Left renal cortex interstitium (tissue), 4 donors: ENCODE results near the gene OR8S1. TPM values are rescaled to one million over a fixed set of nuclear protein-coding genes. Genes with fewer than 3 reads are reported as not detected.
"Not testable (repeated sequence)": the region's sequence is repeated elsewhere in the genome, so short reads cannot be mapped to it uniquely, and the experiment has no call there.

ENCODE experiments used
- DNase-seq, 4 donors: peaks; one replicate each; pipeline ENCODE4 v3.0.0-alpha.2; 2013; ENCODE audit warnings: low read depth in 4 of 4, low spot score in 2 of 4, missing footprints in 1 of 4
- polyA plus RNA-seq, 4 donors: library from polyadenylated mRNA; unstranded; fragments of 120-200 nt; gene quantifications; one replicate each; pipeline ENCODE4 v1.2.1, GENCODE V29; 2013; ENCODE audit not compliant: insufficient read length in 4 of 4

The OR8S1 gene
- polyA plus RNA-seq, 4 donors = not detected

GRCh38 chr12:48553666-48554343 lies 28.4 kb downstream of the OR8S1 start:
- DNase-seq = not testable (repeated sequence)

GRCh38 chr12:48556631-48557030 lies 31.2 kb downstream of the OR8S1 start:
- DNase-seq = no peak

GRCh38 chr12:48557919-48558318 lies 32.5 kb downstream of the OR8S1 start:
- DNase-seq = no peak

- DNase-seq = no peak
Measured at GRCh38 chr12:48567731-48568130, 42.3 kb downstream of the OR8S1 start.

GRCh38 chr12:48569946-48570345 lies 44.5 kb downstream of the OR8S1 start, which contains the start of gene LALBA:
Gene LALBA, minus strand, starts transcription at chr12:48570046. Its CDS starts 26 bp downstream, at chr12:48570020.
- no peak for DNase-seq

- DNase-seq = no peak
Measured at GRCh38 chr12:48572326-48572725, 46.9 kb downstream of the OR8S1 start.

Other genes with a start within 250 kb of the OR8S1 start
- gene ZNF641, start 174.7 kb upstream of the OR8S1 start, polyA plus RNA-seq = 10 to 100 TPM; 20.7 to 29.9 (median 27.0) TPM
- gene ANP32D, start 53.1 kb upstream of the OR8S1 start, polyA plus RNA-seq = under 1 TPM; 0.19 to 0.30 (median 0.26) TPM
- gene C12orf54, start 43.1 kb upstream of the OR8S1 start, polyA plus RNA-seq = under 1 TPM; 0.21 to 0.77 (median 0.45) TPM
- gene LALBA, start 44.4 kb downstream of the OR8S1 start, polyA plus RNA-seq = not detected
- 10 to 100 TPM; 49.8 to 59.2 (median 53.7) TPM for gene KANSL2, start 156.6 kb downstream of the OR8S1 start, polyA plus RNA-seq
- 10 to 100 TPM; 25.3 to 35.6 (median 31.1) TPM for gene CCNT1, start 191.1 kb downstream of the OR8S1 start, polyA plus RNA-seq